ENCODE results near the gene NUDCD3. TPM values are rescaled to one million over a fixed set of nuclear protein-coding genes. Genes with fewer than 3 reads are reported as not detected.

The NUDCD3 gene
- total RNA-seq, 4 donors from 2014 or later = 44.9 to 92.4 (median 73.0) TPM

DNA sequence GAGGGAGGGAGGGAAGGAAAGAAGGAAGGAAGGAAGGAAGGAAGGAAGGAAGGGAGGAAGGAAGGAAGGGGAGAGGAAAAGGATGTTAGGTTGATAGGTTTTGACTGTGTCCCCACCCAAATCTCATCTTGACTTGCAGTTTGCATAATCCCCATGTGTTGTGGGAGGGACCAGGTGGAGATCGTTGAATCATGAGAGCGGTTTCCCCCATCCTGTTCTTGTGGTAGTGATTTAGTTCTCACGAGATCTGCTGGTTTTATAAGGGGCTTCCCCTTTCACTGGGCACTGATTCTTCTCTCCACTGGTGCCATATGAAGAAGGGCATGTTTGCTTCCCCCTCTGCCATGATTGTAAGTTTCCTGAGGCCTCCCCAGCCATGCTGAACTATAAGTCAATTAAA lies 15.1 kb upstream of the NUDCD3 start:
- TF ChIP-seq POLR2AphosphoS5 (IDR thresholded peaks at IDR 0.05) (no peak), EP300 (IDR thresholded peaks at IDR 0.05) (no peak), POLR2A (IDR thresholded peaks at IDR 0.05; ENCODE audit: low read depth) (no peak)
- TF ChIP-seq, protein P1, sequence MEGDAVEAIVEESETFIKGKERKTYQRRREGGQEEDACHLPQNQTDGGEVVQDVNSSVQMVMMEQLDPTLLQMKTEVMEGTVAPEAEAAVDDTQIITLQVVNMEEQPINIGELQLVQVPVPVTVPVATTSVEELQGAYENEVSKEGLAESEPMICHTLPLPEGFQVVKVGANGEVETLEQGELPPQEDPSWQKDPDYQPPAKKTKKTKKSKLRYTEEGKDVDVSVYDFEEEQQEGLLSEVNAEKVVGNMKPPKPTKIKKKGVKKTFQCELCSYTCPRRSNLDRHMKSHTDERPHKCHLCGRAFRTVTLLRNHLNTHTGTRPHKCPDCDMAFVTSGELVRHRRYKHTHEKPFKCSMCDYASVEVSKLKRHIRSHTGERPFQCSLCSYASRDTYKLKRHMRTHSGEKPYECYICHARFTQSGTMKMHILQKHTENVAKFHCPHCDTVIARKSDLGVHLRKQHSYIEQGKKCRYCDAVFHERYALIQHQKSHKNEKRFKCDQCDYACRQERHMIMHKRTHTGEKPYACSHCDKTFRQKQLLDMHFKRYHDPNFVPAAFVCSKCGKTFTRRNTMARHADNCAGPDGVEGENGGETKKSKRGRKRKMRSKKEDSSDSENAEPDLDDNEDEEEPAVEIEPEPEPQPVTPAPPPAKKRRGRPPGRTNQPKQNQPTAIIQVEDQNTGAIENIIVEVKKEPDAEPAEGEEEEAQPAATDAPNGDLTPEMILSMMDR (IDR thresholded peaks at IDR 0.05) = no peak
- no peaks in the 10 kb centered on the region for H3K27me3 ChIP-seq
- intact Hi-C loops (cut with DNase I) = no loop called here
- H3K36me3 ChIP-seq = no peaks in the 10 kb centered on the region
- H3K4me3 ChIP-seq = no peak overlapping the region
- H3K9me3 ChIP-seq = peaks cover 0 to 7% (median 0%) of the 10 kb centered on the region in 4 donors
- H3K27ac ChIP-seq (replicated peaks in 1 of 4) = no peak overlapping the region
- WGBS = 68% methylated on average over 3 of the region's 3 CpGs
- no peaks in the 10 kb centered on the region for H3K4me1 ChIP-seq
- DNase-seq (ENCODE audit: extremely low spot score) = no peak

DNA sequence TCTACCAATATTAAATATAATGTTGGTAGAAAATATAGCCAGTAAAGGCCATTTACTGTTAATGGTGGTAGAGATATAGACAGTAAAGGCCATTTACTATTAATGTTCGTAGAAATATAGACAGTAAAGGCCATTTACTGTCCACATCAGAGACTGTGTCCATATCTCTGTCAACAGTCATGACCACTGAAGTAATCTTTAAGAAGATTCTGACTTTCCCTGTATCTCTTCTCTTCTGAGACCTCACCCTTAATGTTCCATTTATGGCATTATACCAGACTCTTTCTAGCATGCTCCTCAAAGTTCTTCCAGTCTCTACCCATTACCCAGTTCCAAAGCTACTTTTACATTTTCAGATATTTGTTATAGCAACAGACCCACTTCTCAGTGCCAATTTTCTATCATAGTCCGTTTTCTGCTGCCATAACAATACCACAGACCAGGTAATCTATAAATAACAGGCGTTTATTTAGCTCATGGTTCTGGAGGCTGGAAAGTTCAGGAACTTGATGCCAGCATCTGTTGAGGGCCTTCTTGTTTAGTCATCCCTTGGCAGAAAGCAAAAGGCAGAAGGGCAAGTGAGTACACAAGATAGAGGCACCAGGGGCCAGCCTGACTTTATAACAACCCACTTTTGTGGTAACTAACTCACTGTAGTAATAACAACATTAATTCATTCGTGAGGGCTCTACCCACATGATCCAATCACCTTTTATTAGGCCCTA lies 7.9 kb upstream of the NUDCD3 start:
- no peak for DNase-seq (ENCODE audit: extremely low spot score)
- intact Hi-C loops (cut with DNase I) = no loop called here
- WGBS = 54% methylated on average over 4 of the region's 4 CpGs
- TF ChIP-seq POLR2A (IDR thresholded peaks at IDR 0.05; ENCODE audit: low read depth) (no peak), EP300 (IDR thresholded peaks at IDR 0.05) (no peak), POLR2AphosphoS5 (IDR thresholded peaks at IDR 0.05) (no peak)
- TF ChIP-seq, protein P1 (IDR thresholded peaks at IDR 0.05) = no peak
- H3K36me3 ChIP-seq = no peaks in the 10 kb centered on the region
- H3K4me1 ChIP-seq = no peaks in the 10 kb centered on the region
- H3K27me3 ChIP-seq = peaks cover 0 to under 1% (median 0%) of the 10 kb centered on the region in 4 donors
- H3K9me3 ChIP-seq = no peaks in the 10 kb centered on the region
- H3K4me3 ChIP-seq = no peak overlapping the region
- no peak overlapping the region for H3K27ac ChIP-seq (replicated peaks in 1 of 4)

DNA sequence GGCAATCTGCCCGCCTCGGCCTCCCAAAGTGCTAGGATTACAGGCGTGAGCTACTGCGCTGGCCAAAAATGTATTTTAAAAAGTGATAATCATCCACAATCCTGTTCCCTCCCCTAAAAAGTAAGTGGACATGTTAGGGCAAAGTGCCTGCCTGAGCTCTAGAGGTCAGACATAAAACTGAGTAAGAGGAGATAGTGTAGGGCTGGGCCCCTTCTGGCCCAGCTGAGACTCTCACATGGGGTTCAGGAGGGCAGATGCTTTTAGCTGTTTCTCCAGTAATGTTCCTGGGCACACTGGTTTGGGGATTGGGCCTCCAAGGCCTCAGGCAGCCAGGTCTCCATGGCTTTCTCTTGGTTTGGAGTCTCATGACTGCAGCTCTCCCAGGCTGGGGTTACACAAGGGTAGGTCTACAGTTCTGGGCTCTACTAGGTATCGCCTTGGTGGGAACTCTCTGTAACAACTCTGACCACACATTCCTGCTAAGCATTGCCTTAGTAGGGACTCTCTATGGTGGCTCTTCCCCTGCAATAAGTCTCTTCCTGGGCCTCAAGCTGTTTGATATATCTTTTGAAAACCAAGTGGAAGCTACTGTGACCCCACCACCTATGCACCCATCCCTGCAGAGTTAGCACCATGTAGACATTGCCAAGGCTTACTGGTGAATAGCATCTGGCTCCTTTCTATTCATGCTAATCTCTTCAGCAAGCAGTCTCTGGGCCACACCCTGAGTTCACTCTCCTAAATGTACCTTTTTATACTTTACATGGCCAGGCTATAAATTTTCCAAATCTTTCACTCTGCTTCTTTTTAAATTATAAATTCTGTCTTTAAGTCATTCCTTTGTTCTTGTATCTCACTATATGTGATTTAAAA lies 6.9 kb upstream of the NUDCD3 start:
- intact Hi-C loops (cut with DNase I) = no loop called here
- Histone ChIP-seq H3K27ac (replicated peaks in 1 of 4) (no peak overlapping the region), H3K9me3 (no peaks in the 10 kb centered on the region), H3K36me3 (no peaks in the 10 kb centered on the region), H3K27me3 (peaks cover 0 to 3% (median 0%) of the 10 kb centered on the region in 4 donors), H3K4me1 (no peaks in the 10 kb centered on the region), H3K4me3 (no peak overlapping the region)
- DNase-seq (ENCODE audit: extremely low spot score) = no peak
- TF ChIP-seq POLR2AphosphoS5 (IDR thresholded peaks at IDR 0.05) = no peak
- TF ChIP-seq EP300 (IDR thresholded peaks at IDR 0.05) = no peak
- TF ChIP-seq, protein P1 (IDR thresholded peaks at IDR 0.05) = no peak
- TF ChIP-seq POLR2A (IDR thresholded peaks at IDR 0.05; ENCODE audit: low read depth) = no peak
- WGBS = 94% methylated on average over 5 of the region's 5 CpGs

DNA sequence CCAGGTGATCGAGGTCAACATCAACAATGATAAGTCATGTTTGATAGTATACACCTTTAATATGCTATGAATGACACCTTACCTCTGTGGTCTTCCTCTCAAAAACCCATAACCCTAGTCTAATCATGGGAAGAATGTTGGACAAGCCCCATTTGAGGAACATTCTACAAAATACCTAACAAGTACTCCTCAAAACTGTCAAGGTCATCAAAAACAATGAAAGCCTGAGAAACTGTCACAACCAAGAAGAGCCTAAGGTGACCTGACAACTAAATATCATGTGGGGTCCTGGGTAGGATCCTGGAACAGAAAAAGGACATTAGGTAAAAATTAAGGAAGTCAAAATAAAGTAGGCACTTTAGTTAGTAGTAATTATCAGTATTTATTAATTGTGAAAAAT lies 5.9 kb upstream of the NUDCD3 start:
- H3K27ac ChIP-seq (replicated peaks in 1 of 4) = no peak overlapping the region
- 79% methylated on average over 1 of the region's 1 CpG for WGBS
- no peak for TF ChIP-seq EP300 (IDR thresholded peaks at IDR 0.05)
- TF ChIP-seq, protein P1 (IDR thresholded peaks at IDR 0.05) = no peak
- no peak for TF ChIP-seq POLR2AphosphoS5 (IDR thresholded peaks at IDR 0.05)
- no peak for TF ChIP-seq POLR2A (IDR thresholded peaks at IDR 0.05; ENCODE audit: low read depth)
- intact Hi-C loops (cut with DNase I) = no loop called here
- H3K9me3 ChIP-seq = no peaks in the 10 kb centered on the region
- DNase-seq (ENCODE audit: extremely low spot score) = no peak
- H3K36me3 ChIP-seq = no peaks in the 10 kb centered on the region
- H3K4me3 ChIP-seq = no peak overlapping the region
- H3K4me1 ChIP-seq = peaks cover 0 to under 1% (median under 1%) of the 10 kb centered on the region in 4 donors
- peaks cover 0 to 3% (median 0%) of the 10 kb centered on the region in 4 donors for H3K27me3 ChIP-seq

All from esophagus muscularis mucosa (tissue), 4 donors.